AG08395 (cell line): ENCODE results near the gene HCRTR2.

Source experiments
- DNase-seq: peaks from one replicate; pipeline ENCODE4 v3.0.0; 2012; ENCODE audit warnings: mixed read lengths, low spot score

Gene HCRTR2

GRCh38 chr6:55327169-55327568 is 152.9 kb downstream of the HCRTR2 start, which contains the start of gene GFRAL:
Gene GFRAL (plus strand): TSS chr6:55327469. CDS start chr6:55327555, 86 bp downstream.
- no peak for DNase-seq
